Hepatocyte (in vitro differentiated cells): ENCODE measurements around the gene PDE7B.

Source experiments
- EZH2phosphoT487 ChIP-seq: fragments of 200-600 bp; sonication (generic); IDR thresholded peaks from one replicate; pipeline ENCODE4 v1.6.1; 2018; ENCODE audit warnings: antibody characterized with exemption, mild to moderate bottlenecking, low read depth, moderate library complexity; ENCODE audit not compliant: unreplicated experiment, severe bottlenecking
- TF ChIP-seq, protein P1 (sequence below): fragments of 200-600 bp; sonication (generic); IDR thresholded peaks from 2 replicates; pipeline ENCODE4 v1.5.1; 2016; ENCODE audit warnings: antibody characterized with exemption, mild to moderate bottlenecking; ENCODE audit not compliant: poor library complexity

GRCh38 chr6:136236466-136237293 lies 385.2 kb downstream of the PDE7B start:
- TF ChIP-seq, protein P1, sequence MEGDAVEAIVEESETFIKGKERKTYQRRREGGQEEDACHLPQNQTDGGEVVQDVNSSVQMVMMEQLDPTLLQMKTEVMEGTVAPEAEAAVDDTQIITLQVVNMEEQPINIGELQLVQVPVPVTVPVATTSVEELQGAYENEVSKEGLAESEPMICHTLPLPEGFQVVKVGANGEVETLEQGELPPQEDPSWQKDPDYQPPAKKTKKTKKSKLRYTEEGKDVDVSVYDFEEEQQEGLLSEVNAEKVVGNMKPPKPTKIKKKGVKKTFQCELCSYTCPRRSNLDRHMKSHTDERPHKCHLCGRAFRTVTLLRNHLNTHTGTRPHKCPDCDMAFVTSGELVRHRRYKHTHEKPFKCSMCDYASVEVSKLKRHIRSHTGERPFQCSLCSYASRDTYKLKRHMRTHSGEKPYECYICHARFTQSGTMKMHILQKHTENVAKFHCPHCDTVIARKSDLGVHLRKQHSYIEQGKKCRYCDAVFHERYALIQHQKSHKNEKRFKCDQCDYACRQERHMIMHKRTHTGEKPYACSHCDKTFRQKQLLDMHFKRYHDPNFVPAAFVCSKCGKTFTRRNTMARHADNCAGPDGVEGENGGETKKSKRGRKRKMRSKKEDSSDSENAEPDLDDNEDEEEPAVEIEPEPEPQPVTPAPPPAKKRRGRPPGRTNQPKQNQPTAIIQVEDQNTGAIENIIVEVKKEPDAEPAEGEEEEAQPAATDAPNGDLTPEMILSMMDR = no peak
- TF ChIP-seq EZH2phosphoT487 = no peak
